IMR-90 (cell line): ENCODE measurements around the gene KLHL29. TPM values are rescaled to one million over a fixed set of nuclear protein-coding genes. Genes with fewer than 3 reads are reported as not detected.

ENCODE experiments used
- ATAC-seq: fragments of 200-7000 bp; cut with Tn5 transposase; 2 replicates; pipeline ENCODE4 v1.9.1; 2020; ENCODE audit warnings: low read depth, mild to moderate bottlenecking, moderate library complexity
- BruUV-seq: library from RNA; stranded (reverse); fragments of 400-500 nt; replicated peaks from 2 replicates; lab custom pipeline; 2021; lab: Mats Ljungman, UMichigan
- CTCF ChIA-PET: fragments of 300-600 bp; formaldehyde crosslinking; extraction: SDS; loops from one replicate; lab custom pipeline; 2021; ENCODE audit warnings: antibody characterized with exemption; lab: Yijun Ruan, JAX
- POLR2A ChIA-PET: fragments of 300-600 bp; sonication (Branson Sonifier 250); formaldehyde crosslinking; loops from one replicate; lab custom pipeline; 2022; ENCODE audit warnings: antibody characterized with exemption; ENCODE audit not compliant: unreplicated experiment; lab: Charles Lee
- DNase-seq: peaks from one replicate; pipeline ENCODE4 v3.0.0; 2013
- H2AFZ ChIP-seq: replicated peaks from 2 replicates; pipeline ENCODE3; 2013; ENCODE audit warnings: low read length, mild to moderate bottlenecking; ENCODE audit not compliant: poor library complexity
- H2AK5ac ChIP-seq: 2 replicates; pipeline ENCODE4 v1.6.1; 2013; ENCODE audit warnings: low read depth, low read length, inconsistent platforms
- H2AK9ac ChIP-seq: replicated peaks from 2 replicates; pipeline ENCODE3; 2013; ENCODE audit warnings: mild to moderate bottlenecking, low read depth, low read length, moderate library complexity; ENCODE audit not compliant: poor library complexity
- H2BK120ac ChIP-seq: 2 replicates; pipeline ENCODE4 v1.6.1; 2013; ENCODE audit warnings: low read depth, low read length, inconsistent platforms
- H2BK15ac ChIP-seq: 3 replicates; pipeline ENCODE4 v1.6.1; 2013; ENCODE audit warnings: low read depth, low read length, inconsistent platforms
- H2BK20ac ChIP-seq: 2 replicates; pipeline ENCODE4 v1.6.1; 2013; ENCODE audit warnings: low read depth, mild to moderate bottlenecking, inconsistent platforms, low read length, moderate library complexity
- H2BK5ac ChIP-seq: 2 replicates; pipeline ENCODE4 v1.6.1; 2013; ENCODE audit warnings: mild to moderate bottlenecking, low read depth, low read length, inconsistent platforms; ENCODE audit not compliant: poor library complexity, severe bottlenecking
- H3K14ac ChIP-seq: replicated peaks from 2 replicates; pipeline ENCODE4 v1.6.1; 2013; ENCODE audit warnings: low read depth, low read length, inconsistent platforms
- H3K18ac ChIP-seq: 2 replicates; pipeline ENCODE4 v1.6.1; 2013; ENCODE audit warnings: low read depth, low read length, control low read depth
- H3K23ac ChIP-seq: 2 replicates; pipeline ENCODE4 v1.6.1; 2013; ENCODE audit warnings: low read depth, low read length, inconsistent platforms
- H3K27ac ChIP-seq: 2 replicates; pipeline ENCODE4 v1.5.1; 2013; ENCODE audit warnings: mild to moderate bottlenecking, control low read depth, low read length; ENCODE audit not compliant: insufficient read depth
- H3K27me3 ChIP-seq: 2 replicates; pipeline ENCODE4 v1.6.1; 2013; ENCODE audit warnings: low read length; ENCODE audit not compliant: control insufficient read depth, insufficient read depth
- H3K36me3 ChIP-seq: 2 replicates; pipeline ENCODE4 v1.6.1; 2013; ENCODE audit warnings: low read length, mixed read lengths; ENCODE audit not compliant: control insufficient read depth, insufficient read depth
- H3K4ac ChIP-seq: 2 replicates; pipeline ENCODE4 v1.6.1; 2013; ENCODE audit warnings: low read depth, low read length, inconsistent platforms
- H3K4me1 ChIP-seq: 2 replicates; pipeline ENCODE4 v1.6.1; 2013; ENCODE audit warnings: low read length, mixed read lengths; ENCODE audit not compliant: control insufficient read depth, insufficient read depth
- H3K4me2 ChIP-seq: 2 replicates; pipeline ENCODE4 v1.6.1; 2013; ENCODE audit warnings: low read depth, mild to moderate bottlenecking, control low read depth, low read length, moderate library complexity
- H3K4me3 ChIP-seq: 2 replicates; pipeline ENCODE4 v1.5.1; 2013; ENCODE audit warnings: low read depth, mild to moderate bottlenecking, control low read depth, low read length, moderate library complexity; ENCODE audit not compliant: insufficient read depth
- H3K56ac ChIP-seq: 2 replicates; pipeline ENCODE4 v1.6.1; 2013; ENCODE audit warnings: low read length, inconsistent platforms; ENCODE audit not compliant: insufficient read depth; ENCODE audit errors: extremely low read depth
- H3K79me1 ChIP-seq, 2 experiments: 2 replicates each; pipeline ENCODE4 v1.6.1; 2013; ENCODE audit warnings: low read length in 2 of 2, inconsistent platforms in 1 of 2, low read depth in 1 of 2
- H3K9ac ChIP-seq: 2 replicates; pipeline ENCODE4 v1.6.1; 2013; ENCODE audit warnings: low read depth, low read length, control low read depth
- H3K9me1 ChIP-seq: 2 replicates; pipeline ENCODE4 v1.6.1; 2013; ENCODE audit warnings: low read length, inconsistent platforms; ENCODE audit not compliant: insufficient read depth
- H3K9me3 ChIP-seq: 2 replicates; pipeline ENCODE4 v1.6.1; 2013; ENCODE audit warnings: low read length; ENCODE audit not compliant: control insufficient read depth, insufficient read depth
- H4K20me1 ChIP-seq: 2 replicates; pipeline ENCODE4 v1.6.1; 2013; ENCODE audit warnings: low read length, inconsistent platforms; ENCODE audit not compliant: insufficient read depth
- H4K5ac ChIP-seq: 2 replicates; pipeline ENCODE4 v1.6.1; 2013; ENCODE audit warnings: mild to moderate bottlenecking, low read depth, low read length, control low read depth
- H4K8ac ChIP-seq, 2 experiments: 2 replicates each; pipeline ENCODE4 v1.6.1; 2013; ENCODE audit warnings: low read depth in 2 of 2, low read length in 2 of 2, control low read depth in 1 of 2, inconsistent platforms in 1 of 2
- H4K91ac ChIP-seq: 2 replicates; pipeline ENCODE4 v1.6.1; 2013; ENCODE audit warnings: low read depth, low read length, inconsistent platforms; ENCODE audit not compliant: insufficient read depth
- CTCF ChIP-seq: conservative IDR thresholded peaks from 2 replicates; pipeline ENCODE4 v1.5.1; 2012; ENCODE audit warnings: mild to moderate bottlenecking, low read depth, low read length, improper control_type of control experiment
- WGBS, 2 experiments: methylation state at CpG; one replicate each; pipeline versions ENCODE4 v1.1.5 to v1.1.7; 2013; ENCODE audit warnings: missing lambda C conversion rate in 2 of 2; ENCODE audit not compliant: insufficient read length in 1 of 2; ENCODE audit errors: extremely low coverage in 2 of 2; 5-methylcytosine and 5-hydroxymethylcytosine counted together
- dilution Hi-C: fragments of 300-500 bp; cut with HindIII; formaldehyde crosslinking; loops from one replicate; pipeline ENCODE4 v1.14.3; 2018; ENCODE audit warnings: low sequenced_read_pairs; ENCODE audit not compliant: unreplicated experiment
- in situ Hi-C: fragments of 300-500 bp; cut with MboI; formaldehyde crosslinking; loops from 3 replicates; pipeline ENCODE4 v1.14.3; 2019; ENCODE audit warnings: low sequenced_read_pairs, inconsistent platforms, mixed read lengths
- intact Hi-C: fragments of 100-400 bp; cut with micrococcal nuclease; formaldehyde crosslinking; loops from 2 replicates; pipeline ENCODE4 v1.10.0; 2022
- polyA plus RNA-seq, 3 experiments: library from polyadenylated mRNA; depleted of rRNA; stranded (reverse); fragments of >200 nt; gene quantifications; 2 replicates each; pipeline ENCODE4 v1.2.3, GENCODE V29; 2012; ENCODE audit warnings: low replicate concordance in 1 of 3
- total RNA-seq: library from RNA; depleted of rRNA; stranded (reverse); fragments of >200 nt; gene quantifications from 2 replicates; pipeline ENCODE4 v1.2.3, GENCODE V29; 2012

The KLHL29 gene
- total and polyA plus RNA-seq, 2 of the 4 experiments (the other 2 are of a cell fraction), result 2.0 to 8.0 TPM

- H3K27ac ChIP-seq, result no peak overlapping the region
- no peak overlapping the region for H4K8ac ChIP-seq
- H2BK15ac ChIP-seq, result no peak overlapping the region
- no peak overlapping the region for H3K4ac ChIP-seq
- WGBS, 2 experiments, result no CpG with 5 or more reads among the region's 13 CpGs
- no peaks in the 10 kb centered on the region for H3K27me3 ChIP-seq
- no peak overlapping the region for H3K4me2 ChIP-seq
- H2AK9ac ChIP-seq, result no peak overlapping the region
- dilution Hi-C loops (no loop called here), in situ Hi-C loops (no loop called here), intact Hi-C loops (no loop called here)
- no peaks in the 10 kb centered on the region; the same call in 1 of the 2 replicates for H4K20me1 ChIP-seq
- no peak overlapping the region for H3K14ac ChIP-seq
- no peaks in the 10 kb centered on the region; a peak in 1 of 4 replicates for H3K79me1 ChIP-seq
- TF ChIP-seq CTCF, result no peak
- no peaks in the 10 kb centered on the region for H3K9me1 ChIP-seq
- H4K91ac ChIP-seq, result no peak overlapping the region
- H2AK5ac ChIP-seq, result no peak overlapping the region
- H3K36me3 ChIP-seq, result peaks cover 3% of the 10 kb centered on the region; the same call in 1 of the 2 replicates
- H3K9me3 ChIP-seq, result no peaks in the 10 kb centered on the region
- ATAC-seq (no peak), DNase-seq (no peak)
- no peak overlapping the region for H2BK20ac ChIP-seq
- H2BK5ac ChIP-seq, result no peak overlapping the region
- H2AFZ ChIP-seq, result no peak overlapping the region
- ChIA-PET CTCF (no interaction called here), POLR2A (no interaction called here)
- no peak overlapping the region for H3K18ac ChIP-seq
- H3K23ac ChIP-seq, result no peak overlapping the region
- no peak overlapping the region for H3K56ac ChIP-seq
- no TSS peak for BruUV-seq
- H3K9ac ChIP-seq, result no peak overlapping the region
- no peak overlapping the region for H4K5ac ChIP-seq
- H3K4me3 ChIP-seq, result no peak overlapping the region
- no peaks in the 10 kb centered on the region for H3K4me1 ChIP-seq
- no peak overlapping the region for H2BK120ac ChIP-seq
Observed at GRCh38 chr2:23587341-23587880, 202.4 kb downstream of the KLHL29 start.
